Activated gamma-delta T cell treated with anti-CD3 and anti-CD28 coated beads, Interleukin-2, amount 50 U/mL, for 16 hours (primary cell): ENCODE data around the gene FAM50B.

Experiments used
- DNase-seq: peaks from one replicate; pipeline ENCODE4 v3.0.0-alpha.2; 2020; ENCODE audit warnings: low read depth

Gene FAM50B

DNA sequence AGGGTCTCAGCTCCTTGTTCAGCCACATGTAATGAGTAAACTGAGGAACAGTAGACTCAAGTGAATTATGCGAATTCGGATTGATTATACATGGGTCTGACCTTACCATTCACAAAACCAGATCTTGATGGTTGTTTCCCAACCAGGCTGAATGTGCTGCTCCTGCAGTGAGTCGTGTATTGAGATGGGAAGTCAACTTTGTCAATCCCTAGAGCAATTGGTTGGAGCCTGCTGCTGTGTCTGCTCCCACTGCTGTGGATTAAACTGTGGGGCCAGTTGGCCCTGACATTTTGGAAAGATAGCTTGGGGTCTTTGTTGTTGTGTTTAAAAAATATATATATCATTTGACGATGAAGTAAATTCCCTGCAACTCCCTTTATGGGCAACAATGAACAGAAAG is 23.9 kb downstream of the FAM50B start:
- DNase-seq: no peak

DNA sequence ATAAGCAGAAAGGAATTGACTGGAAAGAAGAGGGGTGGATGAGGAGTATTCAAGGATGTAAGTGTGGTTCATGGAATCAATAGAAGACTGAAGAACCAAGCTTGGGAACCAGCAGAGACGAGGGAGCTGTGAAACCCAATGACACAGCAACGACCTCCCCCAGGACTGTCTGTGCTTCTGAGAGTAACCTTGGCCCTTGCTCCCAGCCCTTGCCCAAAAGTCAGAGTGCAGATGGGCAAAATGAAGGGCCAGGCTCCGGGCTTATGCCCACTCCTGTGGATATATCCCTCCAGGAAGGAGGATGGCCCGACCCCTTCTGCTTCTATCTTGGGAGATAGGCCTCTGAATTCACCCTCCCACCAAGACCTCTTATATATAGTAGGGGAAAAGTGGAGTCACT is 24.9 kb downstream of the FAM50B start:
- DNase-seq: no peak

DNA sequence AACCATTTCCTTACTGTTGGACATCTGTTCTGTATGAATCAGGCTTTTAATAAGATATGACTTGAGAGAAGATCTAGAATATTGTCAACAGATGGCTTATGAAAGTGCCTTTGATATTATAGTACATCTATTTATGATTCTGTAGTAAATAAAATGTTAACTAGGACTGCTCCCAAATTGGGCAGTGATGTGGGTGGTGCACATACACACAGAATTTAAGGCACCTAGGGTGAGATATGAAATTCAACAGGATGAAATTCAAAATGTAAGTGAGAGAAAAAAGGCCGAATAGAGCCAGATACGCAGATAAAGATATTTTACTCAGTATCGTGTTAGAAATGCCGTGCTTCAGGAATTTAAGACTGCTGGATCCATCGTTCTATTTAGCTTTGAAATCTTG is 26.3 kb downstream of the FAM50B start:
- DNase-seq: no peak

DNA sequence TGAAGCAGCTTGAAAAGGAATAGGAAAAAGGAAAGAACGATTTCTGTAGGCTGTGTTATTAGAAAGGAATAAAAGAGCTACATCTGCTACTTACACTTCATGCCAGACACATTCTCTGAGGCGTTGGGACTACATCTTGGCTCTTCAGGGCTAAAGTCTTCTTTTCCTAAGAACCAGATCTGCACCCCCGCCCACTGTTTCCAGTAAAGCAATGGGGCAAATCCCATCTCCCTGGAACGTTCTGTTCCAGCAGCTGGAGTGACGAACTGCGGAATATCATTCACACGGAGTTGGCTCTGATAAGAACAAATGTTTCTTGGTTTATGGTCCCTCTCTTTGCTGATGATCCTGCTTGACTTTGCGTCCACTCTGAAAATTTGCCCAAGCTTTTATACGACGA is 26.9 kb downstream of the FAM50B start:
- DNase-seq: no peak

DNA sequence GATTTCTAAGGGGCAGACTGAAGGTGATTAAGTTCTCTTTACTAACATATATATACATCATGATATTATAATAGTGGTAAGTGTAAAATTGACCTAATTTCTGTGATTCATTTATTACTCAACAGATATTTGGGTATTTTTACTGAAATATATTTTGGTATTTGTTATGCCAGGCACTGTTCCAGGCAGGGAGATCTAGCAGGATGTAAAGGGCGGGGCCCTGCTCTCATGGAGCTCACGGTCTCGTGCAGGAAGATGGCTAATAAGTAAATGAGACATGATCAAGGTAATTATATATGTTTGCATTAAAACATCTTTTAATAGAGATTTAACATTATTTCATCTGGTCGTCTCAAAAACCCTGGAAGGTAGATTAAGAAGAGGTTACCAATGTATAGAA is 27.7 kb downstream of the FAM50B start:
- DNase-seq: no peak

DNA sequence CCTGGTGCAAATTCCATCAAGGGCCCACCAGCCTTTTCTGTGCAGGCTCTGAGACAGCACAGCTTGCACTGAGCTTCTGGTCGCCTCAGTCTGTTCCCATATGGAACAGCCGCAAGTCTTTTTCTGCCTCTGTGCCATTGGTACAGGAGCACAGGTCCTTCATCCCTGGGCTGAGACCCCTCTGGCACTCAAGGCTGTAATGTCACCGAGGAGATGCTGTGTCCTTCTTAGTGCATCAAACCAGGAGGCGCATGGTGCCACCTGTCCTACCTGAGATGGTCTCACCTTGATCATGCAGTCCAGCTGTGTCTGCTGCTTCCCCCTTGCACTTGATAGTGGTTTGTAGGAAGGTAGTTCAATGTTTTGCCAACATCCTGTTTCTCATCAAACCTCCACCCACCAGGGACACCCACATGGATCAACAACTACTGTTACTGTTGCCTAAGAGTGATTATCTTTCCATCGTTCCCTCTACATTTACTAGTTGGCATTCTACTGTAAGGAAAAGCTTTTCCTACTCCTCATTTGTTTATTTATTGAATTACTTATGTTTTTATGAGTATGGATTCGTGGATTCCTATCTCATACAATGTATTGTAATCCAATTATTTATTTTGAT is 29.0 kb downstream of the FAM50B start:
- DNase-seq: no peak

DNA sequence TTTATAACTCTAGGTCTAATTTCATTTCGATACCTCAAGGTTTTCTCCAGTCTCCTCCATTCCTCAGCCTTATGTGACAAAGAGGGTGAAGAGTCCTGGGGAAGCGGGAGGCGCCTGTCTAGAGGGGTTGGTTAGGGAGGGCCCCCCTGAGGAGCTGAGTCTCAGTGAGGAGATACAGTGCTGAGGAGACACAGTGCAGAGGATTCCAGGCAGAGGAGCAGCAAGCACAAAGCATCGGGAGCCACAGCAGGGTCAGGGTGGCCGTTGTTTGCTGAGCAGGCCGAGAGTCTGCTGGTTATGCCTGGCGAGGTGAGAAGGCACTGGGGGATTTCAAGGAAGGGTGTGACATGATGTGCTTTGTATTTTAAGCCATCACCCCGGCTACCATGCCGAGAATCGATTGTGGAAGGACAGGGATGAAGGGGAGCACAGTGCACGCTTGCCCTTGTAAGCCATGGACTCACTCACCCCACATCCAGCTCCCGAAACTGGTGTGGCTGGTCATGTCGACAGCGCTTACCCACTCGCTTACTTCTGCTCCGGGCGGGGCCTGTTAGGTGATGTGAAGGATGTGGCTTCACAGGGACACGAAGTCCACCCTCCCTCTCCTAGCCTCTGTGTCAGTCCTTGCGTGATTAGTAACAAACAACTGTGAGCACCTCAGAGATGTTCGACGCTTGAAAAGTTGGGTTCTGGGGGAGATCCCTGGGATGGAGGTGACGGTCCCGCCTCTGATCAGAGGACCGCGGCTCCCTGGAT is 30.2 kb downstream of the FAM50B start:
- DNase-seq: no peak

DNA sequence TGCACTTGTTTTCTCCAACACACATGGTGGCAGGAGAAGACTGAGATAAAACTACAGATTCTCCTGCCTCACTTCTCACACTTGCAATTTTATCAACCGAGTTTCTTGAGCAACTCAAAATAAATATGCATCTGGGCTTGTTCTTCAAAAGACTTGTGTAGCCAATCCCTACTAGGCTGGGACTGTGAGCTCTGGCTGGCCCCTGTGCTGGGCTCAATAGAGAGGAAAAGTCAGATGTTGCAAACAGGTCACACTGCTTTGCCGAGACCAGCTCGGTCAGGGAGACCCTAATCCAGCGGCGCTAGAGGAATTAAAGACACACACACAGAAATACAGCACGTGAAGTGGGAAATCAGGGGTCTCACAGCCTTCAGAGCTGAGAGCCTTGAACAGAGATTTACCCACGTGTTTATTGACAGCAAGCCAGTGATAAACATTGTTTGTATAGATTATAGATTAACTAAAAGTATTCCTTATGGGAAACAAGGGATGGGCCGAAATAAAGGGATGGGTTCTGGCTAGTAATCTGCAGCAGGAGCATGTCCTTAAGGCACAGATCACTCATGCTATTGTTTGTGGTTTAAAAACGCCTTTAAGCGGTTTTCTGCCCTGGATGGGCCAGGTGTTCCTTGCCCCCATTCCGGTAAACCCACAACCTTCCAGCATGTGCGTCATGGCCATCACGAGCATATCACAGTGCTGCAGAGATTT is 32.7 kb downstream of the FAM50B start:
- no peak for DNase-seq

DNA sequence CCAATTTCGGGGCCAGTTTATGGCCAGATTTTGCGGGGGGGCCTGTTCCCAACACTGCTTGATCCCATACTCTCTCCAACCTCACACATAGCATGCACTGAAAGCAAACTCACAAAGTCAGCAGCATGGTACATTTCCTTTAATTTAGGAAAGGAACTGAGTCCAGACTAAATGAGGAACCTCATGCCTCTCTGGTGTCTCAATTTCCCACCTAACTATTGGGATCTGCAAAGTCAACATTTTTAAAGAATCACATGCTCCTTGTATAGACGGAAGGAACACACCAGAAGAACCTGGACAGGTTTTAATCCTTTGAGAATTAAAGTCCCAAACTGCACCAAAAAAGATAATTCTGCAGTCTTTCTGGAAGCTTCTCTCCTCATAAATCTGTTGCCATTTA is 33.3 kb downstream of the FAM50B start:
- DNase-seq: no peak

DNA sequence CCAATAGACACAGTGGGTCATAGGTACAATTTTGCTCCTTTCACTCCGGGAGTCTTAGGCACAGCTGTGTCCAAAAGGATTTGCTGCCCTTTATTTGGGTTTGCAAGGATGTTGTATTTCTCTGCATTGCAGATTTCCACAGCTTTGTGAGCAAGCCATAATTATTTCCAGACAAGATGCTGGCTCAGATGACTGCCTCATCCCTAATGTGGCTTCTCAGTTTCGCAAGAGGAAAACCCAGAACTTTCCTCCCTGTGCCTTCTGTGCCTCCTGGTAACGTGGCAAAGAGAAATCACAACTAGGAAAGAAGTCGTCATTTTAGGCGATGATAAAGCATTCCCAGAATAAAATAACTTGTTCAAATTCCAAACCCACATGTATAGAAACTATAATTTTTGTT is 33.7 kb downstream of the FAM50B start:
- no peak for DNase-seq

DNA sequence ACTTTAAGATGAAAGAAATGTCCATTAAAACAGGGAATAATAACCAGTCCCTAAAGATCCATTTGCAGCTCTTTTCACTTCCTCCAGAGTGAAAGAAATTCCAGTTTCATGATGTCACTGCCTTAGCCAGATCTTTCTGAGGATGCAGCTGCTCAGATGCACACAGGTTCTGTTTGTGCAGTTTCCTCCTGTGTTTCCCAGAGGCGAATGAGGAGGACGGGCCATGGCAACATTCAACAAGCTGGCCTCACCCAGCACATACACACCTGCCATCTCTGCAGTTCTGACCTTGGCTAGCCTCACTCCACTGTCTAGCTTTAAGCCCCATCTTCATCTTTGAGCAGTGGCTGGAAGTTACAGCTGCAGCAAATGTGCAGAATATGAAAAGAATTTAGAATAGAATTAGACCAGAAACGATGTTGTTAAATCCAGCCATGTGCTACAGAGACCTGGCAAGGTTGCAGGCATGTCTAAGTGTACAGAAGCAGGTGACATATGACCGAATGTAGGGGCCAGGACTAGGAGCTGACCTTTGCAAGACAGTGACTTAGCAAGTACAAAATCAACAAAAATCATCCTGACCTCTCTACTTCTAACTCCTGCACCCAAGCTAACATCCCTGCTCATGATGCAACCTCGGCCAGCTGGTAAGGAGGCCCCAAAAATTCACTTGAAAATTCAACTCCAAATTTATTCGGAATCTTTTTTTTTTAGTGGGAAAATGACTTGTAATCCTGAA is 35.0 kb downstream of the FAM50B start:
- no peak for DNase-seq

DNA sequence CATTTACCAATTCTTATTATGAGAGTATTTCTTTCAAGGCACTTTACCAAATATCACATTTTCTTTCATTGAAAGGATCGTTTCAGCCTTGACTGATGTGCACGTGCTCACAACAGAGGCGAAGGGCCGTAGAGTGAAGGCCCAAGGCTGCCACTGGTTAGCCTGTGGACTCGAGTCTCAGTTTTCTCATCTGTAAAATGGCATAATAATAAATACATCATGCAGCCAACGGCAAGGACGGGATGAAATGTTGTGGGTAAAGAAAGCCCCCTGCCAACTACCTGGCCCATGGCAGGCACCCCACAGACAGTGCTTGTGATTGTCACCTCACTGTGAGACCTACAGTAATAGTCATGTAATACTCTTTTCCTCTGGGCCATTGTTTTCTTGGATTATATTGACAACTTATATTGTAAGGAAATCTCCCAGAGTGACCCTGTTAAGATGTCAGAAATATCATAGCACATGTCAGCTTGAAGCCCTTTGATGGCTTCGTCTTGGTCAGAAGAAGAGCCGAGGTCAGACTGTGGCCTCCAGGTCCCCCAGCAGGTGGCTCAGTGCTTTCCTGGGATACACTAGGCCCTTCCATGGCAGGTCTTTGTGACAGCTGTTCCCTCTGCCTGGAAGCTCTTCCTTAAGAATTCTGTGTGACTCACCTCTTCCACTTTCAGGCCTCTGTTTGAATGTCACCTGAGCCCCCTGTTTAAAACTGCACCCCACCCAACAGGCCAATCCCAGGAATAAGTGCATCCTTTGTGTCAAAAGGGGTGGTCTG is 36.3 kb downstream of the FAM50B start:
- no peak for DNase-seq

DNA sequence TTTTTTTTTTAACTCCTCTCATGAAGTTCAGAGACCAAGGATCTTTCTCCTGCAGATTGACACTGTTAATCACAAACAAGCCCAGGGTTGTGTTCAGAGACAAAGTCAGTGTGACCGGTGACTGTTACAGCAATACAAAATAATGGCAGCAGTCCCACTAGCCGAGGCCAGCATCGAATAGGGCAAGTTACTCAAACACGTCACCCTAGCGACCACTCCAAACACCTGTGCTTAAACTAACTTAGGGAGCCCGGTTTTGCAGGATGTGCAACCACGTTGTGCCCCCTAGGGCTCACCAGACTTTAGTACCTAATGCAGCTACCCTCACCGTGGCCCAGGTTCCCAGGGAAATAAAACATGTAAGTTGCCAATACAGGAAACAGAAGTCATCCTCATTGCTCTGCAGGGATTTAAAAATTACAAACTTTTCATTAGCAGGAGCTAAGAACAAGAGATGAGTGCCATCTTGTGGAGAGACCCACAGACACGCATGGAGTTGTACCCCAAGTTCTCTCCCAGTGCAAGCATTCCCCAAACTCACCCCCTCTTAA is 38.1 kb downstream of the FAM50B start:
- DNase-seq: no peak

DNA sequence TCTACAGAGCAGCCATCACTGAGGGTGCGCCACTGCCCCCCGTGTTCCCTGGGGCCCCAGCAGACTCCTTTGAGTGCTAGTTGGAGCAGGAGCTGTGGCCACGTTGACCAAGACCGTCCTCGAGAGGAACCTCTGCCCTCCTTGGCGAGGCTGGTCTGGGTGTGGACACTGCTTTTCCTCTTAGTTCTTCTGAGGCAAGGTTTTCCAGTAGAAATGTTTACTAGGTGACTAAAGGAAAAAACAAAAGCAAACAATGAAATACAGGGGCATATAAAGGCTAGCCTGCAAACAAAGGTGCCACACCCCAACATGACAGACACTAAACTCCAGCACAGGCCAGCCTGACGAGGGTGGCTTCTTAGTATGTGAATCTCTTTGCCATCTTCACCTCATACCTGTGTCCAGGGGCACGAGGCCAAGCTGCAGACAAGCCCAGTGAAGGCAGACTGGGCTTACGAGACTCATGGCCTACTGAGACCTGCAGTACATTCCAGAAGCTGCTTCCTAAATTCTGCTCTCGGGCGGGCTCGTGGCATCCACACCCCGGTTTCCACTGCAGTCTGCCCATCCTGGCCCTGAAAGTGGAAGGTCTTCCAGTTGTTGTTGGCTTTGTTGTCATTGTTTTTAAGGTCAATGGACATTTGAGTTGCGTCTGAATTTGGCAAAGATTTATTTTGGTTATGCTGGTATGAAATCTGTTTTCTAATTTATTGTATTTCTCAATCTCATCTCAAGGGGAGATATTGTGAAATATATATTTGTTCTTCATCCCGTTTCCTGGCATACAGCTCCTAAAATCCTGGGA is 39.2 kb downstream of the FAM50B start:
- DNase-seq: no peak

DNA sequence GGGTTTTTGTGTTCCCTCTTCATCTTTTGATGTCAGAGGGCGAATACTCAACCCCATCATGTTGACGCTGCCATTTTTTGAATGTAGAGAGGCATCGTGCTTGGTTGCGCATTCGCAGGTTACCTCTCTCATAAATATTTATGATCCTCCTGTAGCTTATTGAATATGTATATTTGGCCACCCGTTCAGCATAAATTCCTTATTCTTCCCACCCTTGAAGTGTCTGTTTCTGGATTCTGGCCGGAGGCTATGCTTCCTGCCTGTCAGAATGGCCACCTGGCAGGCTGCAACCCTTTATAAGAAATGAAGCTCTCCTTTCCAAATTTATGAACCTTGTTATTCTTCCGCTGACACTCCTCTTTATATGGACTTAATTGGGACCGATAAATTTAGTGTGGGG is 40.9 kb downstream of the FAM50B start:
- DNase-seq: no peak

DNA sequence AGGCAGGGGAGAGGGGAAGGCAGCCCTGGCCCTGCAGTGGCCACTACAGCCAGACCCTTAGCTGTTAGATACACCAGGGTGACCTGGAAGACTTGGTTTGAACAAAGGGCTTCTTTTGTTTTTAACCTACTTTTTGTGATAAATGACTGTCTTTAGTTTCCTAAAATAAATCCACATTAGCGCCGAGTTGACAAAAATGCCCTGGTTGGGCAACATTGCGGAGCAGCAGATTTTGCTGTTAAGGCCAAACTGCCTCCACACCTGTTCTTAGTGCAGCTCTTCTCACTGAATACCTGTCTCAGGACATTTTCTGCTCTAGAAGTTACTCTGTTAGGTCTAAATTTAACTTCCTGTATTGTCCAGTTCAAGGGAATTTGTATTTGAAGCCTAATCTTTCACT is 42.7 kb downstream of the FAM50B start:
- no peak for DNase-seq

DNA sequence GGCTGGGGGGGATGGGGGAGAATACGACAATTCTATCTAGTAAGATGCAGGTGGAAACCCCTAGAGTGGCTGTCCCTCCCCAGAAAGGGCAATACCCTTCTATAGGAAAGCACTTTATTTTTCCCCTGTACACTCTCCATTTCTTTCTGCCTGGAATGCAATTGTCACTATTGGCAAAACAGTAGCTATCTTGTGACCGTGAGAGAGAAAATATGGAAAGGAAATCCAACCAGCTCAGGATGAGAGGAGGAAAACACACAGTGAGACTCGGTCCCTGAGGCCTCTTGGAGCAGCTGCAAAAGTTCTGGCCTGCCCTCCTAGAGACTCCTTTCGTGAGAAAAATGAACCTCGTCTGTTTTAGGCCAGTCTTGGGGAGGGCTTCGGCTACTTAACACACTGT is 43.4 kb downstream of the FAM50B start:
- DNase-seq: no peak

DNA sequence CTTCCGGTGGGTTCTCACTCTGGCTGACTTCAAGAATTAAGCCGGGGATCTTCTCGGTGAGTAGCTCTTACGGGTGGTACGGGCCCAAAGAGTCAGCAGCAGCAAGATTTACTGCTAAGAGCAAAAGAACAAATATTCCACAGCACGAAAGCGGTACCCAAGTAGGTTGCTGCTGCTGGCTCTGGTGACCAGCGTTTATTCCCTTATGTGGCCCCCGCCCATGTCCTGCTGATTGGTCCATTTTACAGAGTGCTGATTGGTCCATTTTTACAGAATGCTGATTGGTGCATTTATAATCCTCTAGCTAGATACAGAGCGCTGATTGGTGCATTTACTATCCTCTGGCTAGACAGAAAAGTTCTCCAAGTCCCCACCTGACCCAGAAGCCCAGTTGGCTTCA is 44.3 kb downstream of the FAM50B start:
- DNase-seq: no peak

DNA sequence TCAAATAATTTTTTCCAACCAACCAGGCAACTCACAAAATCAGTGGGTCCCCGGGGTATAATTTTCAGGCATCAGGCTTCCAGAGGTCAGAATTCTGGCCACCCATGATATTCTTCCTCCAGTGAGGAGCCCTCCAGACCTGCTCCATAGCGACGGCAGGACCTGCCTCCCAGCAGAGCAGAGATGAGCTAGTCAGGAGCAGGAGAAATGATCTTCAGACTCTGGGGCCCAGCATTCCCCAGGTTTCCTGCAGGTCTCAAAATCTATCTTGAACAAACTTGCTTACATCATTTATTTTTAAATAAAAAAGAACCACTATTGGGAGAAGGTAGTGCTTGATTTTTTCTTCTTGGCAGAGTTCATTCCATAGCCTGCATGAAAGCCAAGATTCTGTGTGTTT is 44.7 kb downstream of the FAM50B start:
- DNase-seq: no peak

DNA sequence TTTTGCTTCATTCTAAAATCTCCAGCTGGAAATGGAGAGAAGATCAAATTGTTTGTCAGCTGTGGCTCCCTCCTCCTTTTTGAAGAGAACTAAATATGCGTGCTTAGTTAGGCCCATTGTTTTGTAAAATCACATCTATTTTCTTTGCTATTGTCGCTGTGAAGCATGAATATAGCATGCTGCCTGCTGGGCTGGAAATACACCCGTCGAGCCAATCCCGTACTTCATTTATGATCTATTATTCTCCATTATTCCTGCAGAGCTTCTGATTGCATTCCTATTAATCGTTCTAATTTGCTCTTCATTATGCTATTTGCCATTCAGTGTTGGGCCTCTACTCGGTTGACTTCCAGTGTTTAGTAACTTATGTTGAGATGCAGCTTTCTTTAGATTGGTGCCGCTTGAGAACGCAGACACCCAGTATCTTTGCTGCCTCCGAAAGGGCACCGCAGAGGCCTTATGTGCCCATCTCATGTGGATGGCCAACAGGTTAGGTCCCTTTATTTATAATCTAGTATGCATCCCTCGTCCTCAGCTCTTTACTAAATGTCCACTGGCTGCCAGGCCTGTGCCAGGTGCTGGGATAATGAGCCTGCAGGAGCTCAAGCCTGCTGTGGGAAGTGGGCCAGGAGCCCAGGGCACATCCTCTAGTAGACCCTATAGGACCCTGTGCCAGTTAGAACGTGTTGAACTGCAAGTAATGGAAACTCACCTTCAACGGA is 45.6 kb downstream of the FAM50B start:
- DNase-seq: no peak
